Measurements from ENCODE around the gene KREMEN1.

KREMEN1 gene

DNA sequence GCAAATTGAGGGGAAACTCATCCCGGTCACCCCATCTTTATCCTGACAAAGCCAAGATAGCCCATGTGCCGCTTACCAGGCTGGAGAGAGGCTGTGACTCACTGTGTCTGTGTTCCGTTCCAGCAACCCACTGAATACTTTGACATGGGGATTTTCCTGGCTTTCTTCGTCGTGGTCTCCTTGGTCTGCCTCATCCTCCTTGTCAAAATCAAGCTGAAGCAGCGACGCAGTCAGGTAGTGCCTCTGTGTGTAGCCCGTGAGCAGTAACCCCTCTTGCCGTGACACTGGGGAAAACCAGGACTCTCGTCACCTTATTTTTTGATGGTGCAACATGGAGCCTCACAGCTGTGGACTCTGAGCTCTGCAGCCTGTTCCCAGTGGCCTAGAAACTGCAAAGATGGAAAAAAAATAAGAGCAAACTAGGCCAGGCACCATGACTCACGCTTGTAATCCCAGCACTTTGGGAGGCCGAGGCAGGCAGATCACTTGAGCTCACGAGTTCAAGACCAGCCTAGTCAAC lies 28.1 kb upstream of the KREMEN1 start:
- H3K4me3 Mint-ChIP-seq: no peak overlapping the region
- H3K27me3 Mint-ChIP-seq (ENCODE audit: low read depth): no peaks in the 10 kb centered on the region
- peaks cover 16% of the 10 kb centered on the region for H3K4me1 Mint-ChIP-seq
- H3K36me3 Mint-ChIP-seq (ENCODE audit: low read depth): peaks cover 32% of the 10 kb centered on the region
- no peaks in the 10 kb centered on the region for H3K9me3 Mint-ChIP-seq
- no peak overlapping the region for H3K27ac Mint-ChIP-seq
- TF ChIP-seq, protein P1, sequence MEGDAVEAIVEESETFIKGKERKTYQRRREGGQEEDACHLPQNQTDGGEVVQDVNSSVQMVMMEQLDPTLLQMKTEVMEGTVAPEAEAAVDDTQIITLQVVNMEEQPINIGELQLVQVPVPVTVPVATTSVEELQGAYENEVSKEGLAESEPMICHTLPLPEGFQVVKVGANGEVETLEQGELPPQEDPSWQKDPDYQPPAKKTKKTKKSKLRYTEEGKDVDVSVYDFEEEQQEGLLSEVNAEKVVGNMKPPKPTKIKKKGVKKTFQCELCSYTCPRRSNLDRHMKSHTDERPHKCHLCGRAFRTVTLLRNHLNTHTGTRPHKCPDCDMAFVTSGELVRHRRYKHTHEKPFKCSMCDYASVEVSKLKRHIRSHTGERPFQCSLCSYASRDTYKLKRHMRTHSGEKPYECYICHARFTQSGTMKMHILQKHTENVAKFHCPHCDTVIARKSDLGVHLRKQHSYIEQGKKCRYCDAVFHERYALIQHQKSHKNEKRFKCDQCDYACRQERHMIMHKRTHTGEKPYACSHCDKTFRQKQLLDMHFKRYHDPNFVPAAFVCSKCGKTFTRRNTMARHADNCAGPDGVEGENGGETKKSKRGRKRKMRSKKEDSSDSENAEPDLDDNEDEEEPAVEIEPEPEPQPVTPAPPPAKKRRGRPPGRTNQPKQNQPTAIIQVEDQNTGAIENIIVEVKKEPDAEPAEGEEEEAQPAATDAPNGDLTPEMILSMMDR (IDR thresholded peaks at IDR 0.05; ENCODE audit: unreplicated experiment in 3 of 3): no peak

DNA sequence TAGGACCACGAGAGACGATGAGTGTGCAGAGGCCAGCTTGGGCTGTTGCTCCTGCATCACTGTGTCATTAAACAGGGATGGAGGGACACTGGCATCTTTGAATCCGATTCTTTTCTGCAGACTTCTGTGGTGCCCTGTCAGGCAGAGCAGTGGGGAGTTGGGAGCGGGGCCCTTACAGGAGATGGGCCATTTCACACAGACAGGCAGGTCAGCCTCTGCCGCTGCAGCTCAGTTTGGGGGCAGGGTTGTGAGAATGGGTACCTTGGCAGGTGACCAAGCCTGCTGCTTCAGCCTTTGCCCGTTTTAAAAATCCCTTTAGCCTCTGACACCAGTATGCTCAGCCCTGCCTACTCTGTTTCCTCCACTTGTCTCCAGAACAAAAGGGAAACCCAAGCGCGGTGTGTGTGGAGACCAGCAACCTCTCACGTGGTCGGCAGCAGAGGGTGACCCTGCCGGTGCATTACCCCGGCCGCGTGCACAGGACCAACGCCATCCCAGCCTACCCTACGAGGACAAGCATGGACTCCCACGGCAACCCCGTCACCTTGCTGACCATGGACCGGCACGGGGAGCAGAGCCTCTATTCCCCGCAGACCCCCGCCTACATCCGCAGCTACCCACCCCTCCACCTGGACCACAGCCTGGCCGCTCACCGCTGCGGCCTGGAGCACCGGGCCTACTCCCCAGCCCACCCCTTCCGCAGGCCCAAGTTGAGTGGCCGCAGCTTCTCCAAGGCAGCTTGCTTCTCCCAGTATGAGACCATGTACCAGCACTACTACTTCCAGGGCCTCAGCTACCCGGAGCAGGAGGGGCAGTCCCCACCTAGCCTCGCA lies 23.8 kb upstream of the KREMEN1 start:
- H3K27ac Mint-ChIP-seq: no peak overlapping the region
- H3K27me3 Mint-ChIP-seq (ENCODE audit: low read depth): no peaks in the 10 kb centered on the region
- H3K4me1 Mint-ChIP-seq: peaks cover 2% of the 10 kb centered on the region
- no peak overlapping the region for H3K4me3 Mint-ChIP-seq
- peaks cover 39% of the 10 kb centered on the region for H3K36me3 Mint-ChIP-seq (ENCODE audit: low read depth)
- no peaks in the 10 kb centered on the region for H3K9me3 Mint-ChIP-seq
- TF ChIP-seq, protein P1 (IDR thresholded peaks at IDR 0.05; ENCODE audit: unreplicated experiment in 3 of 3): no peak

DNA sequence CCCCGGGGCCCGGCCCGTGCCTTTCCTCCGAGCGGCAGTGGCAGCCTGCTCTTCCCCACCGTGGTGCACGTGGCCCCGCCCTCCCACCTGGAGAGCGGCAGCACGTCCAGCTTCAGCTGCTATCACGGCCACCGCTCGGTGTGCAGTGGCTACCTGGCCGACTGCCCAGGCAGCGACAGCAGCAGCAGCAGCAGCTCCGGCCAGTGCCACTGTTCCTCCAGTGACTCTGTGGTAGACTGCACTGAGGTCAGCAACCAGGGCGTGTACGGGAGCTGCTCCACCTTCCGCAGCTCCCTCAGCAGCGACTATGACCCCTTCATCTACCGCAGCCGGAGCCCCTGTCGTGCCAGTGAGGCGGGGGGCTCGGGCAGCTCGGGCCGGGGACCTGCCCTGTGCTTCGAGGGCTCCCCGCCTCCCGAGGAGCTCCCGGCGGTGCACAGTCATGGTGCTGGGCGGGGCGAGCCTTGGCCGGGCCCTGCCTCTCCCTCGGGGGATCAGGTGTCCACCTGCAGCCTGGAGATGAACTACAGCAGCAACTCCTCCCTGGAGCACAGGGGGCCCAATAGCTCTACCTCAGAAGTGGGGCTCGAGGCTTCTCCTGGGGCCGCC lies 23.1 kb upstream of the KREMEN1 start:
- Mint-ChIP-seq H3K4me3 (no peak overlapping the region), H3K27me3 (ENCODE audit: low read depth) (no peaks in the 10 kb centered on the region), H3K36me3 (ENCODE audit: low read depth) (peaks cover 34% of the 10 kb centered on the region), H3K9me3 (no peaks in the 10 kb centered on the region), H3K27ac (no peak overlapping the region), H3K4me1 (peaks cover 6% of the 10 kb centered on the region)
- TF ChIP-seq, protein P1 (IDR thresholded peaks at IDR 0.05; ENCODE audit: unreplicated experiment in 3 of 3): no peak

DNA sequence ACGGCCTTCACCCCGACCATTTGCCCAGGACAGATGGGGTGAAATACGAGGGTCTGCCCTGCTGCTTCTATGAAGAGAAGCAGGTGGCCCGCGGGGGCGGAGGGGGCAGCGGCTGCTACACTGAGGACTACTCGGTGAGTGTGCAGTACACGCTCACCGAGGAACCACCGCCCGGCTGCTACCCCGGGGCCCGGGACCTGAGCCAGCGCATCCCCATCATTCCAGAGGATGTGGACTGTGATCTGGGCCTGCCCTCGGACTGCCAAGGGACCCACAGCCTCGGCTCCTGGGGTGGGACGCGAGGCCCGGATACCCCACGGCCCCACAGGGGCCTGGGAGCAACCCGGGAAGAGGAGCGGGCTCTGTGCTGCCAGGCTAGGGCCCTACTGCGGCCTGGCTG lies 22.4 kb upstream of the KREMEN1 start:
- Mint-ChIP-seq H3K36me3 (ENCODE audit: low read depth) (peaks cover 35% of the 10 kb centered on the region), H3K4me3 (no peak overlapping the region)

DNA sequence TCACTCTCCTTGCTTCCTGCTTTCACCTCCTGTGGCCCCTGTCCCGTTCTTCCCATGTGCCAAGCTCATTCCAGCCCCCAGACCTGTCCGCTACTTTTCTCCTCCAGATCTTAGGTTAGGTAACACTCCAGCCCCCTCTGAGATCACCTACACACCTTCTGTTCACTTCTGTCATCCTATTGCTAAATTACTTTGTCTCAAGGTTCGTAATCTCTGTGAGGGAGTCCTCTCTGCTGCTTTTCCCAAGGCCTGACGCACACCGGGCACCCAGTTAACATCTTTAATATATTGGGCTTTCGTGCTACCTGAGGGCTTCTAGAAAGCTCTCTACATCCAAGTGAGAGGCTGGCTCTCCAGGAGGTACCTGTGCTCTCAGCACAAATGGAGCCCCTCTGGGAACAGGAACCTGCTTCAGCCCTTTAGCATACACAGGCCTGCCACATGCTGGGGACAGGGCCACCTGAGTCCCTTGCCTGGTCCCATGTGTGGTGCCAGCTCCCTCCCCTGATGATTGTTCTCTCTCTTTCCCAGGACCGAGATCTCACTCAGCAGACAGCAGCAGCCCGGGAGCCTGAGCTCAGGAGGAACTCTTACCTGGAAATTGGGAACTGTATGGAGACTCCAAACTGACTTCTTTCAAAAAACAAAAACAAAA lies 19.7 kb upstream of the KREMEN1 start:
- no peaks in the 10 kb centered on the region for H3K27me3 Mint-ChIP-seq (ENCODE audit: low read depth)
- no peak overlapping the region for H3K27ac Mint-ChIP-seq
- no peak overlapping the region for H3K4me3 Mint-ChIP-seq
- peaks cover 25% of the 10 kb centered on the region for H3K4me1 Mint-ChIP-seq
- TF ChIP-seq, protein P1 (IDR thresholded peaks at IDR 0.05; ENCODE audit: unreplicated experiment in 3 of 3): no peak
- no peaks in the 10 kb centered on the region for H3K9me3 Mint-ChIP-seq
- peaks cover 22% of the 10 kb centered on the region for H3K36me3 Mint-ChIP-seq (ENCODE audit: low read depth)

More for the DNA sequence above, 22.4 kb upstream of the KREMEN1 start:
- Mint-ChIP-seq H3K27me3 (ENCODE audit: low read depth) (no peaks in the 10 kb centered on the region), H3K27ac (no peak overlapping the region), H3K4me1 (peaks cover 13% of the 10 kb centered on the region), H3K9me3 (no peaks in the 10 kb centered on the region)
- TF ChIP-seq, protein P1 (IDR thresholded peaks at IDR 0.05; ENCODE audit: unreplicated experiment in 3 of 3): no peak

Data from nephron (organoid).